A673 (cell line): ENCODE data around the gene RNF125. TPM values are rescaled to one million over a fixed set of nuclear protein-coding genes. Genes with fewer than 3 reads are reported as not detected.

Source experiments
- BruUV-seq: library from RNA; stranded (reverse); fragments of 400-500 nt; replicated peaks from 2 replicates; lab custom pipeline; 2021; lab: Mats Ljungman, UMichigan
- CTCF ChIA-PET: fragments of 300-600 bp; sonication (Branson Sonifier 250); formaldehyde crosslinking; loops from one replicate; lab custom pipeline; 2022; ENCODE audit warnings: antibody characterized with exemption; lab: Charles Lee
- POLR2A ChIA-PET: fragments of 300-600 bp; sonication (Branson Sonifier 250); formaldehyde crosslinking; loops from one replicate; lab custom pipeline; 2022; ENCODE audit warnings: antibody characterized with exemption; ENCODE audit not compliant: low non-redundant PET; lab: Charles Lee
- DNase-seq: peaks from one replicate; pipeline ENCODE4 v3.0.0-alpha.2; 2015; ENCODE audit warnings: low spot score
- H3K27ac ChIP-seq: fragments of 200-600 bp; sonication (generic); 2 replicates; pipeline ENCODE4 v1.5.1; 2016; ENCODE audit warnings: mixed run types, low read depth, mild to moderate bottlenecking, mixed read lengths, antibody characterized with exemption, low read length; ENCODE audit not compliant: poor library complexity, severe bottlenecking
- H3K27me3 ChIP-seq: fragments of 200-600 bp; sonication (generic); replicated peaks from 2 replicates; pipeline ENCODE4 v1.6.1; 2017; ENCODE audit warnings: mixed run types, low read depth, mild to moderate bottlenecking, mixed read lengths, antibody characterized with exemption, low read length; ENCODE audit not compliant: insufficient read depth, poor library complexity
- H3K36me3 ChIP-seq: fragments of 200-600 bp; sonication (generic); 2 replicates; pipeline ENCODE4 v1.6.1; 2016; ENCODE audit warnings: mixed run types, mild to moderate bottlenecking, mixed read lengths, antibody characterized with exemption, low read length; ENCODE audit not compliant: insufficient read depth, poor library complexity, severe bottlenecking
- H3K4me1 ChIP-seq: fragments of 200-600 bp; sonication (generic); 2 replicates; pipeline ENCODE4 v1.6.1; 2017; ENCODE audit warnings: mixed run types, mild to moderate bottlenecking, mixed read lengths, antibody characterized with exemption, low read length; ENCODE audit not compliant: insufficient read depth, poor library complexity, severe bottlenecking
- H3K4me3 ChIP-seq: fragments of 200-600 bp; sonication (generic); 2 replicates; pipeline ENCODE4 v1.5.1; 2016; ENCODE audit warnings: low read depth, mixed run types, mild to moderate bottlenecking, mixed read lengths, low read length; ENCODE audit not compliant: poor library complexity, severe bottlenecking
- H3K9me3 ChIP-seq: fragments of 200-600 bp; sonication (generic); 2 replicates; pipeline ENCODE4 v1.6.1; 2016; ENCODE audit warnings: mixed run types, low read depth, mild to moderate bottlenecking, mixed read lengths, antibody characterized with exemption, low read length; ENCODE audit not compliant: poor library complexity, severe bottlenecking
- EZH2 ChIP-seq: fragments of 200-600 bp; sonication (generic); IDR thresholded peaks from 2 replicates; pipeline ENCODE4 v1.6.1; 2017; ENCODE audit warnings: borderline replicate concordance, low read depth, mild to moderate bottlenecking, mixed read lengths, antibody characterized with exemption, low read length; ENCODE audit not compliant: poor library complexity, severe bottlenecking
- intact Hi-C: fragments of 100-400 bp; cut with micrococcal nuclease; formaldehyde crosslinking; loops from one replicate; pipeline ENCODE4 v1.10.0; 2022; ENCODE audit not compliant: unreplicated experiment
- total RNA-seq: library from RNA; stranded (reverse); gene quantifications from 2 replicates; pipeline ENCODE4 v1.2.3, GENCODE V29; 2021
- TF ChIP-seq, protein P1 (sequence below): fragments of 300-800, 200-600 bp; sonication (generic); conservative IDR thresholded peaks from 2 replicates; pipeline ENCODE4 v1.5.1; 2017; ENCODE audit warnings: low read depth, mild to moderate bottlenecking, antibody characterized with exemption, low read length, moderate library complexity, mixed read lengths

Gene RNF125
- total RNA-seq, 1 experiment from 2014 or later, result 1.5 TPM

DNA sequence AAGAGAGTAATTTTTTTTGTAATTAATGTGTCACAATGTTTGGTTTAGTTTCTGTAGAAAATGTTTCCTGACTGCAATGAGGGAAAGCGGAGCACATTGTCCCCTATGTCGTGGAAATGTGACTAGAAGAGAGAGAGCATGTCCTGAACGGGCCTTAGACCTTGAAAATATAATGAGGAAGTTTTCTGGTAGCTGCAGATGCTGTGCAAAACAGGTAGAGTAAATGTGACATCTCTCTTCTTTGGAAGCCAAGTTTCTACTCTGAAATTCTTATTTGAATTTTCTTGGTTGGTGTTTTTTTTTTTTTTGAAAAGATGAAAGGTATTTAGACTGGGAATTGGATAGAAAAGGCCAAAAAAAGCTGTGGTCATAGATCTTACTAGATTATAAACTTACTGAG lies 93.1 kb downstream of the RNF125 start:
- no TSS peak for BruUV-seq
- Histone ChIP-seq H3K4me3 (no peak overlapping the region), H3K36me3 (no peaks in the 10 kb centered on the region), H3K4me1 (peaks cover 6% of the 10 kb centered on the region), H3K9me3 (no peaks in the 10 kb centered on the region), H3K27ac (no peak overlapping the region), H3K27me3 (no peaks in the 10 kb centered on the region)
- no peak for DNase-seq
- intact Hi-C loops, result no loop called here
- POLR2A ChIA-PET, result no interaction called here
- TF ChIP-seq, protein P1, sequence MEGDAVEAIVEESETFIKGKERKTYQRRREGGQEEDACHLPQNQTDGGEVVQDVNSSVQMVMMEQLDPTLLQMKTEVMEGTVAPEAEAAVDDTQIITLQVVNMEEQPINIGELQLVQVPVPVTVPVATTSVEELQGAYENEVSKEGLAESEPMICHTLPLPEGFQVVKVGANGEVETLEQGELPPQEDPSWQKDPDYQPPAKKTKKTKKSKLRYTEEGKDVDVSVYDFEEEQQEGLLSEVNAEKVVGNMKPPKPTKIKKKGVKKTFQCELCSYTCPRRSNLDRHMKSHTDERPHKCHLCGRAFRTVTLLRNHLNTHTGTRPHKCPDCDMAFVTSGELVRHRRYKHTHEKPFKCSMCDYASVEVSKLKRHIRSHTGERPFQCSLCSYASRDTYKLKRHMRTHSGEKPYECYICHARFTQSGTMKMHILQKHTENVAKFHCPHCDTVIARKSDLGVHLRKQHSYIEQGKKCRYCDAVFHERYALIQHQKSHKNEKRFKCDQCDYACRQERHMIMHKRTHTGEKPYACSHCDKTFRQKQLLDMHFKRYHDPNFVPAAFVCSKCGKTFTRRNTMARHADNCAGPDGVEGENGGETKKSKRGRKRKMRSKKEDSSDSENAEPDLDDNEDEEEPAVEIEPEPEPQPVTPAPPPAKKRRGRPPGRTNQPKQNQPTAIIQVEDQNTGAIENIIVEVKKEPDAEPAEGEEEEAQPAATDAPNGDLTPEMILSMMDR, result no peak
- no peak for TF ChIP-seq EZH2
- CTCF ChIA-PET, result no interaction called here

GRCh38 chr18:32112826-32113225 lies 94.2 kb downstream of the RNF125 start:
- CTCF ChIA-PET, result no interaction called here
- intact Hi-C loops, result no loop called here
- POLR2A ChIA-PET, result no interaction called here
- H3K4me3 ChIP-seq, result no peak overlapping the region
- H3K36me3 ChIP-seq, result peaks cover 9% of the 10 kb centered on the region
- no peak for TF ChIP-seq EZH2
- TF ChIP-seq, protein P1, result no peak
- no TSS peak for BruUV-seq
- H3K9me3 ChIP-seq, result no peaks in the 10 kb centered on the region
- DNase-seq, result no peak
- peaks cover 6% of the 10 kb centered on the region for H3K4me1 ChIP-seq
- H3K27ac ChIP-seq, result no peak overlapping the region
- H3K27me3 ChIP-seq, result no peaks in the 10 kb centered on the region

DNA sequence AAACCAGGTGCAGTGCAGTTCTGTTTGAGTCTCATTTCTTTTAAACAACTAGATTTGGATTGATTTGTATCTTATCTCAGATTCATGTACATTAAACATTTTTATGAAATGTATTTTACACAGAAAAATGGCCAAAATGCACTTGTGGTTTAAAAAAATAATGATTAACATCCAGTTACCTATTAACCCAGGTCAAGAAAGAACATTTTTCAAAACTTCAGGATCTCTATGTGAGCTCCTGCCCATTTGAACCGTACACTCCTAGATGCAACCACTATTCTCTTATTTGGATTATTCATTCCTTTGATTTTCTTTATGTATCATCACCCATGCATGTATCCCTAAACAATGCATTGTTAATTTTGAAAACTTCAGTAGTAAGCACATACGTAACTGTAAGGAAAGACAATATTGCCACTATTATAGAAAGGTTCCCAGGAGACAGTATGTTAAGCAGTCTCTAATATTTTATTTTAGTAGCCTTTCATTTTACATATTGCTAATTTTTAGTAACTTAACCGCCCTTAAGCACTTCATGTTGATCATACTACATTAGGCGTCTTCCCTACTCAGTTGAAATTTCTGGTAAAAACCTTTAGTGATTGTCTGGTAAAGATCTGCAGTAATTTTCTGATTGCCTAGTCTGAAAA lies 95.8 kb downstream of the RNF125 start:
- DNase-seq, result no peak
- ChIA-PET CTCF (no interaction called here), POLR2A (no interaction called here)
- Histone ChIP-seq H3K4me3 (no peak overlapping the region), H3K27ac (no peak overlapping the region), H3K36me3 (peaks cover 13% of the 10 kb centered on the region), H3K27me3 (no peaks in the 10 kb centered on the region), H3K9me3 (no peaks in the 10 kb centered on the region), H3K4me1 (peaks cover 6% of the 10 kb centered on the region)
- intact Hi-C loops, result no loop called here
- no TSS peak for BruUV-seq
- TF ChIP-seq, protein P1, result no peak
- TF ChIP-seq EZH2, result no peak
